Ectodermal cell (in vitro differentiated cells): ENCODE results near the gene KCNJ5.
A peak's percentile ranks its signal among the peaks of the same experiment; 100 is the strongest.

ENCODE experiments used
- H3K27ac ChIP-seq: 2 replicates; pipeline ENCODE4 v1.7.0; 2013; ENCODE audit warnings: mild to moderate bottlenecking, low read depth, low read length; ENCODE audit not compliant: insufficient read depth, poor library complexity, severe bottlenecking
- H3K27me3 ChIP-seq: 2 replicates; pipeline ENCODE4 v1.7.0; 2013; ENCODE audit warnings: mild to moderate bottlenecking, low read length; ENCODE audit not compliant: insufficient read depth, control insufficient read depth, poor library complexity, severe bottlenecking
- H3K36me3 ChIP-seq: one replicate; pipeline ENCODE4 v1.7.0; 2013; ENCODE audit warnings: low read length; ENCODE audit not compliant: control insufficient read depth, insufficient read depth
- H3K4me1 ChIP-seq: one replicate; pipeline ENCODE4 v1.7.0; 2013; ENCODE audit warnings: low read length; ENCODE audit not compliant: control insufficient read depth, insufficient read depth
- H3K4me3 ChIP-seq: 2 replicates; pipeline ENCODE4 v1.7.0; 2013; ENCODE audit warnings: low read depth, low read length, control low read depth; ENCODE audit not compliant: insufficient read depth
- H3K9me3 ChIP-seq: 2 replicates; pipeline ENCODE4 v1.7.0; 2013; ENCODE audit warnings: mild to moderate bottlenecking, low read length, moderate library complexity; ENCODE audit not compliant: control insufficient read depth
- WGBS, 2 experiments: methylation state at CpG; one replicate each; pipeline ENCODE4 v1.1.7; 2013; ENCODE audit warnings: missing lambda C conversion rate in 2 of 2; 5-methylcytosine and 5-hydroxymethylcytosine counted together

Gene KCNJ5

DNA sequence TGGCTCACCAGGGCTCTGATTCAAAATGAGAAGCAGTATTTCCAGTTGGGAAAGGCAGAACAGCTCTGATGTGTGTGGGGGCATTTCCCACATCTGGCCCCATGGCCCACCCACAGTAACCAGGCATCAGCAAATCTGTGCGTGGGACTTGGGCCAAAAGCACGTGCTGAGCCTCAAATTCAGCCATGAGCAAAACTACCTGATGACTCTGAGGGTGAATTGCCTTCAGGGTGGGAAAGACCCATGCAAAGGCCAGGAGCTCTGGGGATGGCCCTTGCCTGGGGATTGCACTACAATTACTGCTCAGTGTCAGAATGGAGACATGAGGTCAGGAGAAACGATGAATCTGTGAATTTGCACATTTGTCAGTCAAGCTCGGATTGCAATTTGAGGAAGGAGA lies 30.6 kb downstream of the KCNJ5 start:
- no peaks in the 10 kb centered on the region for H3K36me3 ChIP-seq
- H3K27me3 ChIP-seq: peaks cover 2% of the 10 kb centered on the region
- no peaks in the 10 kb centered on the region for H3K9me3 ChIP-seq
- peaks cover 15% of the 10 kb centered on the region for H3K4me1 ChIP-seq
- H3K27ac ChIP-seq: no peak overlapping the region
- no peak overlapping the region for H3K4me3 ChIP-seq
- whole genome bisulfite sequencing, 2 experiments: 94 to 95% methylated on average over 4 of the region's 4 CpGs

- Histone ChIP-seq H3K36me3 (no peaks in the 10 kb centered on the region), H3K27ac (no peak overlapping the region), H3K9me3 (no peaks in the 10 kb centered on the region), H3K27me3 (peaks cover 5% of the 10 kb centered on the region), H3K4me3 (no peak overlapping the region), H3K4me1 (peaks cover 10% of the 10 kb centered on the region)
- WGBS, 2 experiments: 77 to 78% methylated on average over 7 of the region's 7 CpGs
Observed at GRCh38 chr11:128924104-128924503, 32.9 kb downstream of the KCNJ5 start.

DNA sequence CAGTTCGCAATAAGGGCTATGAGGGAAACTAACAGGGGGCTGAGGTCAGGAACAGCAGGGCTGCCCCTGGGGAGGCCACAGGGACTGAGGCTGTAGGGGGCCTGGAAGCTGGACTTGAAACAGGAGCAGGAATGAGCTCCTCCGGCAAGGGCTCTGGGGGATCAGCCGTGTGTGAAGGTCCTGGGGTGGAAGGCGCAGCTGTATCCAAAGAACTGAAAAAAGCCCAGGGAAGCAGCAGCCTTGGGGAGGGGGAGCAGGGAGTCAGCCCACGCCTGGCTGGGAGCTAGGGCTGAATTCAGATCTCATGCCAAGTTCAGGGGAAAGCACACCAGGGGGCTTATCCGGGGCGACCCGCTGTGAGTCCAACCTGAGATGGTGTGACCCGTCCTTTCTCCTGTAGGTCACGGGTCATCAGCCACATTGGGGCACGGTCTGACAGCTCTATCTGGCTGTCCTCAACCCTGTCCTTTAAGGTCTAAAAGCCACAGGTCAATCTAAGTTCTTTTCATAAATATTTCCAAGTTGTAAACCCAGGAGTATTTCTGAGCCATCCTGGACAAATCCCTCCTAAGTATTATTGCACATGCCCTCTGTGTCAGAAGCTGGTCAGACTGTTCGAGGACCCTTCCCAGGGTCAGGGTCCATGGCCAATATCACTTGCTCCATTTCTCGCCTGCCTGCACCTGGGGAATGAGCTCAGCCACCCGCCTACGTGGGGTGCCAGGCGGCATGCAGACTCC lies 33.5 kb downstream of the KCNJ5 start:
- WGBS, 2 experiments: 75 to 76% methylated on average over 16 of the region's 16 CpGs
- Histone ChIP-seq H3K36me3 (no peaks in the 10 kb centered on the region), H3K4me3 (no peak overlapping the region), H3K4me1 (peaks cover 16% of the 10 kb centered on the region), H3K9me3 (no peaks in the 10 kb centered on the region), H3K27me3 (peaks cover 5% of the 10 kb centered on the region), H3K27ac (no peak overlapping the region)

GRCh38 chr11:128925250-128925600 lies 34.1 kb downstream of the KCNJ5 start:
- peaks cover 5% of the 10 kb centered on the region for H3K27me3 ChIP-seq
- H3K4me3 ChIP-seq: no peak overlapping the region
- H3K9me3 ChIP-seq: no peaks in the 10 kb centered on the region
- H3K36me3 ChIP-seq: no peaks in the 10 kb centered on the region
- WGBS, 2 experiments: 56 to 57% methylated on average over 2 of the region's 2 CpGs
- peaks cover 22% of the 10 kb centered on the region for H3K4me1 ChIP-seq
- no peak overlapping the region for H3K27ac ChIP-seq

DNA sequence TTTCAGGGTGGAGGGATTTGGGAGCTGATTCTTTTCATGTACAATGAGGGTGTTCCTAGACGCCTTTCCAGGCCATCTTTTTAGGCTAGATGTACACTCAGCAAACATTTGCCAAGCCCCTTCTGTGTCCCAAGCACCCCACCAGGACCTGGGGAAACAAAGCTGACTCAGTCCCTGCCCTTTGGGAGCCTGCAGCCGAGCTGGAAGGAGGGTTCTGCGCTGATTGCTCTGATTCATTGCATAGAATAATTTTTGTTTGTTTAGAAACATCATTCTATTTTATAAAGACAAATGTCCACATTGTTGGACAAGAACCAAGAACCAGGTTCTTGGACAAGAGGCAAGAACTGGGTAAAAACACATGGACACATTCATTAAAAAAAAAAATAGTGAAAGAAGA lies 34.8 kb downstream of the KCNJ5 start:
- H3K9me3 ChIP-seq: no peaks in the 10 kb centered on the region
- no peak overlapping the region for H3K27ac ChIP-seq
- peaks cover 22% of the 10 kb centered on the region for H3K4me1 ChIP-seq
- H3K36me3 ChIP-seq: no peaks in the 10 kb centered on the region
- peaks cover 5% of the 10 kb centered on the region for H3K27me3 ChIP-seq
- H3K4me3 ChIP-seq: no peak overlapping the region
- 83% methylated on average over 3 of the region's 3 CpGs for WGBS, 2 experiments

DNA sequence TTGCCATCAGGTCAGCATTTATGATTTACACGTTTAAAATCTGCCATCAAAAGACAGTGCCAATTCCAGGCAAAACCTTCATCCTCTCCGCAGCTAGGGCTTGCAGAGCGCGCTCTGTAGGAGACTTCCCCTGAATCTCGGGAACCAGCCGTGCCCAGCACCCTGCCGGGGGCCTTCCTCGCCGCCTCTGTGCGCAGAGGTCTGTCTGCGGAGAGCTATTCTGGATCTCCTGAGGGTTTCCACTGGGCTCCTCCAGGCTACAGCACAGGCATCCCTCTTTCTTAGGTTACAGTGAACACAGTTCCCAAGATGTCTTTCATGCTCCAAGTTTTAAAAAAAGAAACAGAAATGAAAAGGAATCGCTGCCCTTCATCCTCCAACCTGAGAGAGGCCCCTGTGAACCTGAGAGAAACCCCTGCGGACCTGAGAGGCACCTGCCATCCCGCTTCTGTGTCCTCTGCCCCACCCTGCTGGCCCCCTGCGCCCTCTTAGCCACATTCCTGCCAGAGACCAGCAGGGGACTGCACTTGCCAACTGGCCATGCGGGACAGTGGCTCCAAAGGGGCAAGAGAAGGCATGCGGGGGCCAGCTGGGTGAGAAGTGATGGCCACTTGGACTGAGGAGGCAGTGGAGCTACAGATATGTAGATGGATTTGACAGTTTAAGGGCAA lies 35.4 kb downstream of the KCNJ5 start:
- no peaks in the 10 kb centered on the region for H3K36me3 ChIP-seq
- no peaks in the 10 kb centered on the region for H3K9me3 ChIP-seq
- 49% methylated on average over 17 of the region's 17 CpGs for WGBS, 2 experiments
- H3K27me3 ChIP-seq: peaks cover 5% of the 10 kb centered on the region
- H3K4me3 ChIP-seq: no peak overlapping the region
- H3K27ac ChIP-seq: no peak overlapping the region
- peaks cover 22% of the 10 kb centered on the region for H3K4me1 ChIP-seq

- WGBS, 2 experiments: 77 to 78% methylated on average over 11 of the region's 11 CpGs
- Histone ChIP-seq H3K27ac (no peak overlapping the region), H3K4me3 (no peak overlapping the region)
Observed at GRCh38 chr11:128927108-128927461, 35.9 kb downstream of the KCNJ5 start.

DNA sequence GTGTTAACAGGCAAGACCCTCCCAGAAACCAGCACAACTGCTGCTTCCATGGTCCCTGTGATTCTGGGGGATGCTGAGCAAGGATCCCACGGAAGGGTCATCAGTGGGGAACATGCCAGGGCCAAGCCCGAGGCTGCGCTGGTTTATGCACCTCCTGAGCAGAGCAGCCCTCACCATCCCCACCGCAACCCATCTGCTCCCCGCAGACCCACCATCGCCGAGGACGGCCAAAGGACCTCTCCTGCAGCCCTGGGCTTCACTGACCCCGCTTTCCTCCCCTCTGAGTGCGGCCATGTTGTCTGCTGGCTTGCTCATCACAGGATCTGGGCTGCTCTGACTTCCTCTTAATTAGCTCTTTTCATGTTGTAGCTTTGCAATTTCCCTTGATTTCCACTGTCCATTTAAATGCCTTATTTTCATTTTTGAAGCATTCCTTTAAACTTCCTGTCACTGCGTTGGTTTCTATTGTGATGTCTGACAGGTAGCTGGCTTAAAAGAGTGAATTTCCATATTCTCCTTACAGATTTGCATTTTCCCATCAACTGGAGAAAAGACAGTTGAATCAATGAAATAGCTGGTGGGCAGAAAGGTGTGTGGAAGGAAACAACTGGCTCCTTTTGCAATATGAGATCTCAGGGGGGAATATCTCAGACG lies 36.7 kb downstream of the KCNJ5 start:
- WGBS, 2 experiments: 80 to 82% methylated on average over 12 of the region's 12 CpGs
- Histone ChIP-seq H3K27ac (no peak overlapping the region), H3K36me3 (no peaks in the 10 kb centered on the region), H3K4me1 (peaks cover 22% of the 10 kb centered on the region), H3K27me3 (peaks cover 5% of the 10 kb centered on the region), H3K4me3 (no peak overlapping the region), H3K9me3 (no peaks in the 10 kb centered on the region)

More at GRCh38 chr11:128927108-128927461, 35.9 kb downstream of the KCNJ5 start:
- no peaks in the 10 kb centered on the region for H3K36me3 ChIP-seq
- peaks cover 22% of the 10 kb centered on the region for H3K4me1 ChIP-seq
- H3K9me3 ChIP-seq: no peaks in the 10 kb centered on the region
- H3K27me3 ChIP-seq: peaks cover 5% of the 10 kb centered on the region

DNA sequence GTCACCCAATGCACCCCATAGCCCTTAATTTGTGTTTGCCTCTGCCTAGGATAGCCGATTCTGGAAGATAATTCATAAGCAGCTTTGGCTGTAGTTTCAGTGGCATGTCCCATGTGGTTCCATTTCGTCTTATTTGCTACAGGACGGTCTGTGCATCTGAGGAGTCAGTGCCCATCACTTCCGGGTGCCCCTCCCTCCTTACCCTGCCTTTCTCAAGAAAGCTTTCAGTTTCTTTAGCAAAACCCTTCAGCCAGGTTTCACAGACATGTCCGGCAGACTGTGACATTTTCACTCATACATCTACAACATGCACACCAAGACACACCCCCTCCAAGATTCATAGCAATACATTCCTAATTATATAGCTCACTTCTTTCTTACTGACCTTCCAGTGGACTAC lies 37.2 kb downstream of the KCNJ5 start:
- H3K27me3 ChIP-seq: peaks cover 5% of the 10 kb centered on the region
- no peaks in the 10 kb centered on the region for H3K36me3 ChIP-seq
- peaks cover 22% of the 10 kb centered on the region for H3K4me1 ChIP-seq
- H3K9me3 ChIP-seq: no peaks in the 10 kb centered on the region
- H3K27ac ChIP-seq: no peak overlapping the region
- H3K4me3 ChIP-seq: no peak overlapping the region
- 90 to 92% methylated on average over 5 of the region's 5 CpGs for WGBS, 2 experiments

DNA sequence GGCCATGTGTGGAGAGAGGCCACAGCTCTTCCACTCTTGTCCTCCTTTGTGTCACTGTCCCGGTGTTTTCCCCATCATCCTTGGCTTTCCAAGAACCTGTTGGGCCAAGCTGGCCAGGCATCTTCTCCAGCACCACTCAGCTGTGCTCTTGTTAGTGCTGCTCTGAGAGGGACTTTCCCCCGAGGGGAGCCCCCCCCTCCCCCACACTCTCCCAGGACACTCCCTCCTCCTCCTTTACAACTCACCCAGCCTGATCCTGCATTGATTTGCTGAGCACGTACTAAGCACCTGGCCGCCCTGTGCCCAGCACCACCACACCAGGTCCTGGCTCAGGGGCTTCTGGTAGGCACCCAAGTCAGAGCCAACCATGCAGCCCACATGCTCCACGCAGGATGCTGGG lies 38.3 kb downstream of the KCNJ5 start:
- peaks cover 22% of the 10 kb centered on the region for H3K4me1 ChIP-seq
- H3K27ac ChIP-seq: peak overlapping the region; percentile 67
- no peaks in the 10 kb centered on the region for H3K9me3 ChIP-seq
- no peaks in the 10 kb centered on the region for H3K36me3 ChIP-seq
- H3K27me3 ChIP-seq: peaks cover 5% of the 10 kb centered on the region
- 34 to 39% methylated on average over 5 of the region's 5 CpGs for WGBS, 2 experiments
- no peak overlapping the region for H3K4me3 ChIP-seq
